SKM-1 treated with dmso at 0.1 percent for 144 hours (cell line): Measurements from ENCODE around the gene DSG4.

Source experiments
- DNase-seq: peaks from one replicate; lab custom pipeline; 2025; ENCODE audit not compliant: unreplicated experiment; lab: John Stamatoyannopoulos, UW

DSG4 gene

DNA sequence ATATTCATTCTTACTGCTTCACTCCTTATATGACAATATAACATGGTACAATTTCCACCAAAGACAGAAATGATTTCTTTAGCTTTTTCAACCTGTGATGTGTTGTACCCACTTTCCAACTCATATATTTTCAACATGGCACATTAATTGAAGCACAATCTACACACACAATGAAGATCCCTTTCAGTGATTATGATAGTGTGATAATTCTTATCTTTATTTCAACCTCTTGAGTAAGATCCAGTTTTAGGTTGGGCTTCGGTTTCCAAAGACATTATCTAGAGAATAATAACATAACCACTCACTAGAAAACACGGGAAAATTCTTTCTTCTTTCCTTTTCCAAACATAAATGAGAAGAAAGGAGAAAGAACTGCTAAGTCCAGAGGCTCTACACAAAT lies 67.6 kb downstream of the DSG4 start:
- no peak for DNase-seq

DNA sequence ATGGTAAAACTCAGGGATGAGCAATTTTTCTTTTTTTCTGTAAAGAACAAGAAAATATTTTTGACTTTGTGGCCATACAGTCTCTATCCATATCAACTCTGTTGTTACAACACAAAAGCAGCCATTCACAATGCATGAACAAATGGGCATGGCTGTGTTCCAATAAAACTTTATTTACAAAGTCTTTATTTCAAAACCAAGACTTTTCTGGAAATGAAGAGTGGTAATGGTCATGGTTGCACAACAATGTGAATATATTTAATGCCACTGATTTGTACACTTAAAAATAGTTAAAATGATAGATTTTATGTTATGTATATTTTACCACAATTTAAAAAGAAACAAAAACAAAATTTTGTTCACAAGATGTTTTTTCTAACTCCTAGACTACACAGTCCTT lies 69.3 kb downstream of the DSG4 start:
- DNase-seq: no peak

DNA sequence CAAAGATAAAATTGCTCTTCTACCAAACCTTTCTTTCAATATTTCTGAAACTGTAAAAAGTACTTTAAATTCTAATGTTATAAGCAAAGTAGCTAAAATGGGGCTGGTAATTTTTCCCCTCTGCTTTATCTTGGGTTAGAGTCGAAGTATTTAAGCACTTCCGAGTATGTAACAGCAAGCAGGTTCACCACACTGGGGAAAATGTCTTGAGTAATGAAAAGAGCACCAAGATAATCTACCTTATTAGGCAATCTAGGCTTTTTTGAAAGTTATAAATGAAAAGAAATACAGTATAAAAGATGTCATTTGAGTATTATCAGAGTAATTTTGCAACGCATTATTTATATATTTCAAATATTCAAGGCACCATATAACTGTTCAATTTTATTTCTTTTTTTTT lies 70.3 kb downstream of the DSG4 start:
- no peak for DNase-seq

DNA sequence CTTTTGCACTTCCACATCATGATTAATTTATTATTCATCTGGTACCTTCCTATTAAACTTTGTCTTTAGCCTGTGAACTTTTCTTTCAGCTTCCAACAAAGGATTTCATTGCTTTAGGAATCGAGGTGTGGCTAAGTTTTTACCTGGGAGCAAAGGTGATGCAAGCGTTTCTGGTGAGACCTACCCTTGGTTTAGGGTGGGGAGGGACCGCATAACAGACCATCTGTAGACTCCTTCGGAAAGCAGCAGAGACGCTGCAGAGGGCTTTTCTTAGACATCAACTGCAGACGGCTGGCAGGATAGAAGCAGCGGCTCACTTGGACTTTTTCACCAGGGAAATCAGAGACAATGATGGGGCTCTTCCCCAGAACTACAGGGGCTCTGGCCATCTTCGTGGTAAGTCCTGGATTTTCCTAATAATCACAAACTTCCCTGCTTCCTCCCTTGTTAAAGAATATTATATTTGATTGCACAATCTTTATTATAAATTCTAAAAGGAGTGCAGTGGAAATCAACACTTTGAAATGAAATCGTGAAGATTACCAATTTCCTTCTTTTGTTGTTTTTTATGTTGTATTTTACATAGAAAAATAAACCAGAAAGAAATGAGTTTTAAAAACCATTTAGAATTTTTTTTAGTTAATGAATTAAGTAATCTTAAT lies 71.1 kb downstream of the DSG4 start, which contains the start of gene DSG3:
Gene DSG3, plus strand, starts transcription at position 212 of the 662 bp plus-strand sequence. Its CDS starts 137 bp downstream, at position 349.
- DNase-seq: no peak

DNA sequence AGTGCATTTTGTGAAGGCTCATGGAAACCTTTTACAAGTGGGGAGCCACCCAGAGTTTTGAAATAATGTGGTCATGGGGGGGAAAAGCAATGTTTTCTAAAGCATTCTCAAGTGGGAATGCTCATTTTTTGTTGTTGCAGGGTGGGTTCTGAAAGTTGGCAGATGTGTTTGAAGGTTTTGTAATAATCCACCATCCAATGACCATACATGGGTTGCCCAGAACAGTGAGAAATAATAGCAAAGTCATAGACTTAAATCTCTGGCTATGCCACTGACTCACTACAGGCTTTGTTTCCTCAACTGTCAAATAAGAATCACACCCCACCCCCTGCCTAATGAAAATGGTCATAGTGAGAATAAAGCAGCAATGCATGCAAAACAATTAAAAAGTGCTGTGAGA lies 73.8 kb downstream of the DSG4 start:
- DNase-seq: no peak

DNA sequence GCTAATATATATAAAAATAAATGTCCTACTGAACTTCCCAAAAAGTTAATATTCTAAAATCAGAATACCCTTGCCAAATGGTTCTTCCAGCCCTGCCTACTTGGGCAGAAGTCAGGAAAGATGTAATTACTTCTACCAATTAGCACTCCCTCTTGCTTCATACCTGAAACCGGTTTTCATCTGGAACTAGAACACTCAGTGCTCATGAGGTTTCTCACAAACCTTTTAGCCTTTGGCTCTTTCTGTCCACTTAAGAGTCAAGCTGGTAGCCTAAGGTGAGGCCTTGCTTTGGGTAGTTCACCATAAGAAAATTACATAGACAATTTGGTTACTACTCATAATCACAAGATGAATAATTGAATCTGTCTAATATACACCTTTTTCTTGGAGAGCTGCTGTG lies 75.0 kb downstream of the DSG4 start:
- no peak for DNase-seq

DNA sequence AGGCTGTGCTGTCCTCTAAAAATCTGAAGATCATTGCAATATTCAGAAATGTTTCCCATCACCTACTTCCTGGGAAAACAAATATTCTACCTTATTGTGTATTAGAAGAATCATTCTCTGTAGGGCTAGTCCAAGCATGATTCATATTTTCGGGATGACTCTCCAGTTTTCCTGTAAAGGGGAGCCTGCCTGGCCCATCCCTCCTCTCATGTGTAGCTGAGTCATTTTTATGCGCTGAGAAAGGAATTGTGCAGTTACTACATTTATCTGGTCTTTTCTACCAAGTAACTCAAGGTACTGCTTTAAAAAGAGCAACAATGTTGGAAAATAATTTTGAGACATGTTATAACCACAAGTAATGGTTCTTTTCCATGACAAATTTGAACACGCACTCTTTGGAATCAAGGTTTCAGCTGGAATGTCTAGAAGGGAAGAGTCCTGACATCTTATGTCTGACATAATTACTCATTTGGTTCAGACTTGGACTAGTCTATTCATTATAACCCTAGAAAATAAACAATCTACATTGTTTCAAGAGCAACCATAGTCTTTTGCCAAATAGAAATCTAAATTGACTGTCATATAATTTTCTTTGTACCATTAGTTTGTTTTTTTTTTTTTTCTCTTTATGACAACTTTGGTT lies 77.6 kb downstream of the DSG4 start:
- DNase-seq: no peak
